HG03378 (cell line): ENCODE data around the gene F2RL3.
"Not testable (repeated sequence)": the region's sequence is repeated elsewhere in the genome, so short reads cannot be mapped to it uniquely, and the experiment has no call there.

Source experiments
- ATAC-seq: cut with Tn5 transposase; IDR thresholded peaks from one replicate; pipeline ENCODE4 v1.9.1; 2021; ENCODE audit warnings: mild to moderate bottlenecking, moderate library complexity; ENCODE audit not compliant: unreplicated experiment

F2RL3 gene

GRCh38 chr19:16919496-16919895 lies 30.7 kb downstream of the F2RL3 start:
- ATAC-seq, result no peak

- no peak for ATAC-seq
These were observed 32.2 kb downstream of the F2RL3 start for GRCh38 chr19:16920816-16921529.

GRCh38 chr19:16921766-16922591 lies 33.2 kb downstream of the F2RL3 start:
- no peak for ATAC-seq

GRCh38 chr19:16922592-16922934 lies 33.8 kb downstream of the F2RL3 start:
- ATAC-seq, result no peak

- ATAC-seq, result no peak
These were observed 34.1 kb downstream of the F2RL3 start for GRCh38 chr19:16922949-16923348.

GRCh38 chr19:16927883-16928282 lies 39.1 kb downstream of the F2RL3 start:
- no peak for ATAC-seq

GRCh38 chr19:16928351-16928750 lies 39.6 kb downstream of the F2RL3 start:
- ATAC-seq, result no peak

GRCh38 chr19:16928916-16929315 lies 40.1 kb downstream of the F2RL3 start:
- ATAC-seq, result no peak

- no peak for ATAC-seq
These were observed 42.0 kb downstream of the F2RL3 start for GRCh38 chr19:16930753-16931152.

- no peak for ATAC-seq
These were observed 42.5 kb downstream of the F2RL3 start for GRCh38 chr19:16931306-16931705.

- no peak for ATAC-seq
These were observed 45.7 kb downstream of the F2RL3 start for GRCh38 chr19:16934489-16934888.

- no peak for ATAC-seq
These were observed 48.1 kb downstream of the F2RL3 start for GRCh38 chr19:16936901-16937300.

- not testable (repeated sequence) for ATAC-seq
These were observed 49.0 kb downstream of the F2RL3 start for GRCh38 chr19:16937796-16938195.

- ATAC-seq, result no peak
These were observed 49.4 kb downstream of the F2RL3 start for GRCh38 chr19:16938211-16938610.

- not testable (repeated sequence) for ATAC-seq
These were observed 51.3 kb downstream of the F2RL3 start for GRCh38 chr19:16940063-16940462.

GRCh38 chr19:16940626-16941025 lies 51.8 kb downstream of the F2RL3 start:
- ATAC-seq, result no peak
